ENCODE data around the gene TRIB2.

TRIB2 gene

DNA sequence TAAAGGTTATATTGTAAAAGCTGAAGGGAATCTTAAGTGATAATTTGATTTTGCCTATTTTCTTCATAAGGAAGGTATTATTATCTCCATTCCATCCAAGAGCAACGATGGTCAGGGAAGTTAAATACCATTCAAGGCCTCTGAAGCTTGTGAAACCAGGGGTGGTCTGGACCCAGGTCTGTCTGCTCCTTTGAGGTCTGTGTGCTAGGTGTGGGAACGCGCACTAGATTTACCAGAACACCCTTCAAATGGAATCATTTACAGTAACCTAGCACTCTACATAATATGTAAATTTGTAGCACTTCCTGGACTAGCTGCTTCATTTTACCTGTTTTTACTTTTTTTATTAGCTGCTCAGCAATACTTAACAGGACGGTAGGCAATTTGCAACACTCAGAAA, 6.4 kb upstream of the TRIB2 start:
- TF ChIP-seq, protein P1, sequence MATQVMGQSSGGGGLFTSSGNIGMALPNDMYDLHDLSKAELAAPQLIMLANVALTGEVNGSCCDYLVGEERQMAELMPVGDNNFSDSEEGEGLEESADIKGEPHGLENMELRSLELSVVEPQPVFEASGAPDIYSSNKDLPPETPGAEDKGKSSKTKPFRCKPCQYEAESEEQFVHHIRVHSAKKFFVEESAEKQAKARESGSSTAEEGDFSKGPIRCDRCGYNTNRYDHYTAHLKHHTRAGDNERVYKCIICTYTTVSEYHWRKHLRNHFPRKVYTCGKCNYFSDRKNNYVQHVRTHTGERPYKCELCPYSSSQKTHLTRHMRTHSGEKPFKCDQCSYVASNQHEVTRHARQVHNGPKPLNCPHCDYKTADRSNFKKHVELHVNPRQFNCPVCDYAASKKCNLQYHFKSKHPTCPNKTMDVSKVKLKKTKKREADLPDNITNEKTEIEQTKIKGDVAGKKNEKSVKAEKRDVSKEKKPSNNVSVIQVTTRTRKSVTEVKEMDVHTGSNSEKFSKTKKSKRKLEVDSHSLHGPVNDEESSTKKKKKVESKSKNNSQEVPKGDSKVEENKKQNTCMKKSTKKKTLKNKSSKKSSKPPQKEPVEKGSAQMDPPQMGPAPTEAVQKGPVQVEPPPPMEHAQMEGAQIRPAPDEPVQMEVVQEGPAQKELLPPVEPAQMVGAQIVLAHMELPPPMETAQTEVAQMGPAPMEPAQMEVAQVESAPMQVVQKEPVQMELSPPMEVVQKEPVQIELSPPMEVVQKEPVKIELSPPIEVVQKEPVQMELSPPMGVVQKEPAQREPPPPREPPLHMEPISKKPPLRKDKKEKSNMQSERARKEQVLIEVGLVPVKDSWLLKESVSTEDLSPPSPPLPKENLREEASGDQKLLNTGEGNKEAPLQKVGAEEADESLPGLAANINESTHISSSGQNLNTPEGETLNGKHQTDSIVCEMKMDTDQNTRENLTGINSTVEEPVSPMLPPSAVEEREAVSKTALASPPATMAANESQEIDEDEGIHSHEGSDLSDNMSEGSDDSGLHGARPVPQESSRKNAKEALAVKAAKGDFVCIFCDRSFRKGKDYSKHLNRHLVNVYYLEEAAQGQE (IDR thresholded peaks at IDR 0.05; ENCODE audit: insufficient read depth in 1 of 2, low read depth in 2 of 2, low read length in 2 of 2) = no peak
- TF ChIP-seq FOXP2 (optimal IDR thresholded peaks at IDR 0.05; ENCODE audit: borderline replicate concordance, extremely low read depth, extremely low read length, insufficient read depth) (no peak), POLR2AphosphoS5 (IDR thresholded peaks at IDR 0.05; ENCODE audit: low read depth, low read length) (no peak)

- TF ChIP-seq, protein P1 (IDR thresholded peaks at IDR 0.05; ENCODE audit: insufficient read depth in 1 of 2, low read depth in 2 of 2, low read length in 2 of 2) = no peak
- no peak for TF ChIP-seq SIN3A (IDR thresholded peaks at IDR 0.05; ENCODE audit: borderline replicate concordance, insufficient read depth, low read length)
- TF ChIP-seq FOXP2 (optimal IDR thresholded peaks at IDR 0.05; ENCODE audit: borderline replicate concordance, extremely low read depth, extremely low read length, insufficient read depth) = no peak
- TF ChIP-seq POLR2AphosphoS5 (IDR thresholded peaks at IDR 0.05; ENCODE audit: low read depth, low read length) = no peak
- no peak for TF ChIP-seq TAF1 (IDR thresholded peaks at IDR 0.05; ENCODE audit: borderline replicate concordance, insufficient read depth, low read length)
Observed at GRCh38 chr2:12711339-12711738, 5.4 kb upstream of the TRIB2 start.

- TF ChIP-seq TAF1 (IDR thresholded peaks at IDR 0.05; ENCODE audit: borderline replicate concordance, insufficient read depth, low read length) = no peak
Observed at GRCh38 chr2:12712881-12713280, 3.9 kb upstream of the TRIB2 start.

- TF ChIP-seq POLR2AphosphoS5 (IDR thresholded peaks at IDR 0.05; ENCODE audit: low read depth, low read length) (no peak), SIN3A (IDR thresholded peaks at IDR 0.05; ENCODE audit: borderline replicate concordance, insufficient read depth, low read length) (no peak), FOXP2 (optimal IDR thresholded peaks at IDR 0.05; ENCODE audit: borderline replicate concordance, extremely low read depth, extremely low read length, insufficient read depth) (no peak), TAF1 (IDR thresholded peaks at IDR 0.05; ENCODE audit: borderline replicate concordance, insufficient read depth, low read length) (no peak)
- TF ChIP-seq, protein P1 (IDR thresholded peaks at IDR 0.05; ENCODE audit: insufficient read depth in 1 of 2, low read depth in 2 of 2, low read length in 2 of 2) = no peak
Observed at GRCh38 chr2:12714391-12715221, 2.1 kb upstream of the TRIB2 start.

DNA sequence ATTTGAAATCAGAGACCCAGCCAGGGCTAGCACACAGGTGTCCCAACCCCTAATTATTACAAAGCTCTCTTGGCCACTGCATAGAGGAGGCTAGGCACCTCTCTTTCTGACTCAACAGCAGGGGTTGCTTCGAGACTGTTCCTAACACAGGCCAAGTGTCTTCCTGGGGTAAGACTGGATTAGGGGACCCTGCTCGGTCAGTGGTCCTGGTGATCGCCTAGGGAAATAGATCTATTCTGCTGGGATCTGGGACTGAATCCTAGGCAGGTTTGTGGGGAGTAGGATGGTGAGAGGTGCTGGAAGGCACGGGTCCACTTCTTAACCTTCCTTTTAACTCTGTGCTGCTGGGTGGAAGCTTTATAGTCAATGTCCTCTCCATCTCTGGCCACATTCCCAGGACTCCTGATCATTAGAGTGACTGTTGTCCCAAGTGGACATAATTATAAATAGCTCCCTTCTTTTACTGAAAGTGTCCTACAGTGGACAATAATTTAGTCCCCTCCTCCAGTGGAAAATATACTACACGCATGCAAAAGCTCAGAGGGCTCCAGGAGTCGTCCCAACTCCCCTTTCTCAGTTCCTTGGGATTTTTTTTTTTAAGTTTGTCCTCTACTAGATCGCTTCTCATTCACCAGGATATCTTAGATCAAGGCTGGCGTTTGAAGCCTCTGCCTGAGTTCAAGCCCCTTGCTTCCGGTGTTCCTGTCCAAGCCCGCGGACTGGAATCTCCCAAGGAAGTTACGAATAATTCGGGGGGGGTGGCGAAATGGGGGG, 1.3 kb upstream of the TRIB2 start:
- TF ChIP-seq TAF1 (IDR thresholded peaks at IDR 0.05; ENCODE audit: borderline replicate concordance, insufficient read depth, low read length) (no peak), SIN3A (IDR thresholded peaks at IDR 0.05; ENCODE audit: borderline replicate concordance, insufficient read depth, low read length) (no peak), POLR2AphosphoS5 (IDR thresholded peaks at IDR 0.05; ENCODE audit: low read depth, low read length) (no peak), FOXP2 (optimal IDR thresholded peaks at IDR 0.05; ENCODE audit: borderline replicate concordance, extremely low read depth, extremely low read length, insufficient read depth) (no peak)
- TF ChIP-seq, protein P1 (IDR thresholded peaks at IDR 0.05; ENCODE audit: insufficient read depth in 1 of 2, low read depth in 2 of 2, low read length in 2 of 2) = no peak
